NCI-H345 (cell line): ENCODE data around the gene ALAS2.
"Not testable (repeated sequence)": the region's sequence is repeated elsewhere in the genome, so short reads cannot be mapped to it uniquely, and the experiment has no call there.

Experiments used
- DNase-seq: peaks from one replicate; lab custom pipeline; 2025; lab: John Stamatoyannopoulos, UW

ALAS2 gene

GRCh38 chrX:55005256-55005655 lies 25.5 kb downstream of the ALAS2 start:
- no peak for DNase-seq

GRCh38 chrX:55004231-55004630 lies 26.5 kb downstream of the ALAS2 start:
- DNase-seq: no peak

- peak; percentile 94 for DNase-seq
These were observed 30.8 kb downstream of the ALAS2 start, which contains the start of gene APEX2 for GRCh38 chrX:54999717-55000598. TSS of gene APEX2 (plus strand) at chrX:55000363. CDS start at chrX:55000423, 60 bp downstream.

GRCh38 chrX:54995621-54996020 lies 35.2 kb downstream of the ALAS2 start:
- no peak for DNase-seq

- no peak for DNase-seq
These were observed 36.0 kb downstream of the ALAS2 start for GRCh38 chrX:54994668-54995351.

- no peak for DNase-seq
These were observed 36.7 kb downstream of the ALAS2 start, which contains the start of gene PFKFB1 for GRCh38 chrX:54994099-54994498. TSS of gene PFKFB1 (minus strand) at chrX:54994188. CDS start at chrX:54994007, 181 bp downstream.

- DNase-seq: no peak
These were observed 37.7 kb downstream of the ALAS2 start for GRCh38 chrX:54992911-54993622.

GRCh38 chrX:54991706-54992105 lies 39.1 kb downstream of the ALAS2 start:
- no peak for DNase-seq

GRCh38 chrX:54983306-54983705 lies 47.5 kb downstream of the ALAS2 start:
- DNase-seq: not testable (repeated sequence)

GRCh38 chrX:54980334-54980733 lies 50.4 kb downstream of the ALAS2 start:
- DNase-seq: no peak

- DNase-seq: no peak
These were observed 51.3 kb downstream of the ALAS2 start for GRCh38 chrX:54979432-54979831.

- no peak for DNase-seq
These were observed 52.3 kb downstream of the ALAS2 start for GRCh38 chrX:54978448-54978847.

- DNase-seq: no peak
These were observed 53.4 kb downstream of the ALAS2 start for GRCh38 chrX:54977387-54977786.

GRCh38 chrX:54964766-54965497 lies 65.8 kb downstream of the ALAS2 start:
- no peak for DNase-seq

GRCh38 chrX:54961750-54962149 lies 69.0 kb downstream of the ALAS2 start:
- no peak for DNase-seq
